ENCODE results near the gene GTF2F1. TPM values are rescaled to one million over a fixed set of nuclear protein-coding genes. Genes with fewer than 3 reads are reported as not detected.

Gene GTF2F1
- total and polyA plus RNA-seq, 9 of the 15 experiments (the other 6 are each of a cell fraction or from before 2014, with no cell fraction given): 4.7 to 75.4 (median 68.4) TPM

- TF ChIP-seq THAP7 (CRISPR knock-in tag; IDR thresholded peaks at IDR 0.05) (no peak), COPS2 (conservative IDR thresholded peaks at IDR 0.05) (no peak), USF2 (CRISPR knock-in tag; IDR thresholded peaks at IDR 0.05) (peak; percentile 96), NCOR1 (IDR thresholded peaks at IDR 0.05) (no peak), ETV6 (IDR thresholded peaks at IDR 0.05; ENCODE audit: borderline replicate concordance in 1 of 2, low read depth in 2 of 2, low read length in 1 of 2) (no peak), ETV6 (CRISPR knock-in tag; IDR thresholded peaks at IDR 0.05; ENCODE audit: borderline replicate concordance) (peak; percentile 92; the same call in 1 of the 2 replicates), CREBBP (IDR thresholded peaks at IDR 0.05; ENCODE audit: low read depth, low read length) (no peak), ZNF436 (CRISPR knock-in tag; IDR thresholded peaks at IDR 0.05) (no peak), PBX2 (CRISPR knock-in tag; IDR thresholded peaks at IDR 0.05; ENCODE audit: low read depth) (peak; percentile 96), PBX2 (tag; conservative IDR thresholded peaks at IDR 0.05; ENCODE audit: low read depth) (peak; percentile 100), NR2C2 (CRISPR knock-in tag; IDR thresholded peaks at IDR 0.05) (peak; percentile 54; the same call in 1 of the 2 replicates), NR2C2 (tag; IDR thresholded peaks at IDR 0.05) (peak; percentile 84), MYC (IDR thresholded peaks at IDR 0.05; ENCODE audit: low read depth, low read length) (peak; percentile 81), MYC (CRISPR knock-in tag; IDR thresholded peaks at IDR 0.05; ENCODE audit: borderline replicate concordance, low read depth) (peak; percentile 86; the same call in 1 of the 2 replicates), MED1 (CRISPR knock-in tag; IDR thresholded peaks at IDR 0.05; ENCODE audit: borderline replicate concordance) (no peak), FOSL1 (tag; conservative IDR thresholded peaks at IDR 0.05) (no peak), ZBTB26 (CRISPR knock-in tag; IDR thresholded peaks at IDR 0.05) (no peak), TRIM24 (IDR thresholded peaks at IDR 0.05) (peak in 1 of 2 experiments; percentile 47; a peak in 1 of 4 replicates), E2F1 (CRISPR knock-in tag; IDR thresholded peaks at IDR 0.05) (peak; percentile 90; the same call in 1 of the 2 replicates), ARNT (IDR thresholded peaks at IDR 0.05) (peak in 1 of 2 experiments; percentile 56; a peak in 1 of 4 replicates), CBX3 (IDR thresholded peaks at IDR 0.05; ENCODE audit: borderline replicate concordance in 1 of 2, low read length in 2 of 2) (peak in 1 of 2 experiments; percentile 97; a peak in 2 of 3 replicates), CREM (IDR thresholded peaks at IDR 0.05; ENCODE audit: low read depth) (peak; percentile 80)
Measured at GRCh38 chr19:6424939-6425731, 32.2 kb upstream of the GTF2F1 start (continued).

Measured in K562 (cell line).